RCC 7860 (cell line): ENCODE measurements around the gene CTNNBL1.

ENCODE experiments used
- DNase-seq: peaks from one replicate; pipeline ENCODE4 v3.0.0-alpha.2; 2015; ENCODE audit warnings: low spot score
- FAIRE-seq: peaks from 2 replicates; lab custom pipeline; 2012; peaks lifted over from hg19 to GRCh38; lab: Jason Lieb, UNC

CTNNBL1 gene

GRCh38 chr20:37773291-37773826 is 79.5 kb downstream of the CTNNBL1 start:
- DNase-seq: no peak
- FAIRE-seq: no peak

GRCh38 chr20:37774156-37774555 is 80.3 kb downstream of the CTNNBL1 start:
- FAIRE-seq: no peak
- DNase-seq: no peak

- FAIRE-seq: no peak
- no peak for DNase-seq
These were observed 81.4 kb downstream of the CTNNBL1 start for GRCh38 chr20:37775200-37775599.

- DNase-seq (no peak), FAIRE-seq (no peak)
These were observed 82.2 kb downstream of the CTNNBL1 start for GRCh38 chr20:37776049-37776448.

GRCh38 chr20:37776526-37776925 is 82.7 kb downstream of the CTNNBL1 start:
- DNase-seq (no peak), FAIRE-seq (no peak)

- DNase-seq (no peak), FAIRE-seq (no peak)
These were observed 83.5 kb downstream of the CTNNBL1 start for GRCh38 chr20:37777012-37777950.

- FAIRE-seq (no peak), DNase-seq (no peak)
These were observed 84.3 kb downstream of the CTNNBL1 start for GRCh38 chr20:37777988-37778659.

GRCh38 chr20:37781626-37782025 is 87.8 kb downstream of the CTNNBL1 start:
- DNase-seq (no peak), FAIRE-seq (no peak)

GRCh38 chr20:37786043-37786442 is 92.2 kb downstream of the CTNNBL1 start:
- DNase-seq: no peak
- FAIRE-seq: no peak

- FAIRE-seq (no peak), DNase-seq (no peak)
These were observed 95.6 kb downstream of the CTNNBL1 start for GRCh38 chr20:37789408-37789807.

- FAIRE-seq: no peak
- DNase-seq: no peak
These were observed 97.1 kb downstream of the CTNNBL1 start for GRCh38 chr20:37790900-37791299.

- DNase-seq (no peak), FAIRE-seq (no peak)
These were observed 102.3 kb downstream of the CTNNBL1 start for GRCh38 chr20:37796121-37796520.

- FAIRE-seq: no peak
- DNase-seq: no peak
These were observed 102.9 kb downstream of the CTNNBL1 start for GRCh38 chr20:37796733-37797132.

- no peak for DNase-seq
- FAIRE-seq: no peak
These were observed 103.9 kb downstream of the CTNNBL1 start for GRCh38 chr20:37797669-37798175.

GRCh38 chr20:37798312-37798711 is 104.5 kb downstream of the CTNNBL1 start:
- FAIRE-seq (no peak), DNase-seq (no peak)

GRCh38 chr20:37800618-37801017 is 106.8 kb downstream of the CTNNBL1 start:
- DNase-seq (no peak), FAIRE-seq (no peak)

GRCh38 chr20:37801921-37802320 is 108.1 kb downstream of the CTNNBL1 start:
- FAIRE-seq (no peak), DNase-seq (no peak)

GRCh38 chr20:37803438-37804307 is 109.8 kb downstream of the CTNNBL1 start:
- no peak for DNase-seq
- no peak for FAIRE-seq

GRCh38 chr20:37804584-37805566 is 111.0 kb downstream of the CTNNBL1 start:
- FAIRE-seq (no peak), DNase-seq (no peak)
